ENCODE results near the gene ABCC6.
"Not testable (repeated sequence)": the region's sequence is repeated elsewhere in the genome, so short reads cannot be mapped to it uniquely, and the experiment has no call there.

GRCh38 chr16:16204552-16204951 is 18.7 kb downstream of the ABCC6 start:
- not testable (repeated sequence) for TF ChIP-seq CTCF (conservative IDR thresholded peaks at IDR 0.05; ENCODE audit: low read depth, low read length); EZH2phosphoT487 (IDR thresholded peaks at IDR 0.05; ENCODE audit: borderline replicate concordance, low read length)

Measured in PC-3 (cell line).